Ishikawa (cell line): ENCODE results near the gene VWC2L.

Experiments
- CEBPB ChIP-seq: IDR thresholded peaks from 2 replicates; pipeline ENCODE4 v1.6.1; 2012
- CREB1 ChIP-seq: IDR thresholded peaks from 2 replicates; pipeline ENCODE4 v1.6.1; 2012; ENCODE audit warnings: low read depth
- EGR1 ChIP-seq: IDR thresholded peaks from 2 replicates; pipeline ENCODE4 v1.6.1; 2012
- EP300 ChIP-seq: IDR thresholded peaks from 2 replicates; pipeline ENCODE4 v1.6.1; 2012; ENCODE audit warnings: borderline replicate concordance
- FOXM1 ChIP-seq: IDR thresholded peaks from 2 replicates; pipeline ENCODE4 v1.6.1; 2012; ENCODE audit warnings: low read depth, borderline replicate concordance
- MAX ChIP-seq: IDR thresholded peaks from 2 replicates; pipeline ENCODE4 v1.6.1; 2012
- NFIC ChIP-seq: IDR thresholded peaks from 2 replicates; pipeline ENCODE4 v1.6.1; 2012
- RAD21 ChIP-seq: IDR thresholded peaks from 2 replicates; pipeline ENCODE4 v1.6.1; 2012; ENCODE audit warnings: low read depth
- REST ChIP-seq: IDR thresholded peaks from 2 replicates; pipeline ENCODE4 v1.6.1; 2012; ENCODE audit warnings: low read depth, mild to moderate bottlenecking
- TAF1 ChIP-seq: IDR thresholded peaks from 2 replicates; pipeline ENCODE4 v1.6.1; 2012; ENCODE audit warnings: low read depth, mild to moderate bottlenecking
- TCF12 ChIP-seq: IDR thresholded peaks from 2 replicates; pipeline ENCODE4 v1.6.1; 2012; ENCODE audit warnings: low read depth
- TEAD4 ChIP-seq: IDR thresholded peaks from 2 replicates; pipeline ENCODE4 v1.6.1; 2012
- USF1 ChIP-seq: IDR thresholded peaks from 2 replicates; pipeline ENCODE4 v1.6.1; 2012
- YY1 ChIP-seq: IDR thresholded peaks from 2 replicates; pipeline ENCODE4 v1.6.1; 2012; ENCODE audit warnings: low read depth
- ZBTB7A ChIP-seq: IDR thresholded peaks from 2 replicates; pipeline ENCODE4 v1.6.1; 2012; ENCODE audit warnings: low read depth

The VWC2L gene

GRCh38 chr2:214624166-214624760 lies 213.4 kb downstream of the VWC2L start:
- TF ChIP-seq FOXM1, result no peak
- no peak for TF ChIP-seq NFIC
- no peak for TF ChIP-seq USF1
- no peak for TF ChIP-seq TCF12
- no peak for TF ChIP-seq CEBPB
- TF ChIP-seq YY1, result no peak
- TF ChIP-seq CREB1, result no peak
- TF ChIP-seq EP300, result no peak
- no peak for TF ChIP-seq TAF1
- TF ChIP-seq ZBTB7A, result no peak
- TF ChIP-seq EGR1, result no peak
- no peak for TF ChIP-seq RAD21
- no peak for TF ChIP-seq MAX
- TF ChIP-seq TEAD4, result no peak
- TF ChIP-seq REST, result no peak

DNA sequence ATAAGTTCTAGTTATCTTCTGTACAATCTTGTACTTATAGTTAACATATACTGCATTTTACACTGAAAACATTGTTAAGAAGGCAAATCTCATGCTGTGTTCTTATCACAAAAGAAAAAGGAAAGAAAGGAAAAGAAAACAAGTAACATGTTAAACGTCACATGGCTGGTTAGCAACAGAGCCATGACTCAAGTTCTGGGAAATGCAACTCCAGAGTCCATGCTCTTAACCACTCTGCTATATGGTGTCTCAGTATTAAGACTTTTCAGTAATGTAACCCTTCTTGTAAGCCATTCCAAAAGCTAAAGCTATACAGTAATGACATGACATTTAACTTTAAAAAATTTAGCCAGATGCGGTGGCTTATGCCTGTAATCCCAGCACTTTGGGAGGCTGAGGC lies 217.2 kb downstream of the VWC2L start:
- TF ChIP-seq TEAD4, result no peak
- TF ChIP-seq FOXM1, result no peak
- no peak for TF ChIP-seq NFIC
- no peak for TF ChIP-seq ZBTB7A
- TF ChIP-seq REST, result no peak
- no peak for TF ChIP-seq TAF1
- TF ChIP-seq CREB1, result no peak
- no peak for TF ChIP-seq YY1
- no peak for TF ChIP-seq EP300
- TF ChIP-seq EGR1, result no peak
- TF ChIP-seq MAX, result no peak
- TF ChIP-seq RAD21, result no peak
